Fibroblast of gingiva (primary cell): ENCODE measurements around the gene ATF7IP2.
"Not testable (repeated sequence)": the region's sequence is repeated elsewhere in the genome, so short reads cannot be mapped to it uniquely, and the experiment has no call there.

Experiments
- DNase-seq: peaks from one replicate; pipeline ENCODE4 v3.0.0-alpha.2; 2011; ENCODE audit warnings: low read depth

ATF7IP2 gene

DNA sequence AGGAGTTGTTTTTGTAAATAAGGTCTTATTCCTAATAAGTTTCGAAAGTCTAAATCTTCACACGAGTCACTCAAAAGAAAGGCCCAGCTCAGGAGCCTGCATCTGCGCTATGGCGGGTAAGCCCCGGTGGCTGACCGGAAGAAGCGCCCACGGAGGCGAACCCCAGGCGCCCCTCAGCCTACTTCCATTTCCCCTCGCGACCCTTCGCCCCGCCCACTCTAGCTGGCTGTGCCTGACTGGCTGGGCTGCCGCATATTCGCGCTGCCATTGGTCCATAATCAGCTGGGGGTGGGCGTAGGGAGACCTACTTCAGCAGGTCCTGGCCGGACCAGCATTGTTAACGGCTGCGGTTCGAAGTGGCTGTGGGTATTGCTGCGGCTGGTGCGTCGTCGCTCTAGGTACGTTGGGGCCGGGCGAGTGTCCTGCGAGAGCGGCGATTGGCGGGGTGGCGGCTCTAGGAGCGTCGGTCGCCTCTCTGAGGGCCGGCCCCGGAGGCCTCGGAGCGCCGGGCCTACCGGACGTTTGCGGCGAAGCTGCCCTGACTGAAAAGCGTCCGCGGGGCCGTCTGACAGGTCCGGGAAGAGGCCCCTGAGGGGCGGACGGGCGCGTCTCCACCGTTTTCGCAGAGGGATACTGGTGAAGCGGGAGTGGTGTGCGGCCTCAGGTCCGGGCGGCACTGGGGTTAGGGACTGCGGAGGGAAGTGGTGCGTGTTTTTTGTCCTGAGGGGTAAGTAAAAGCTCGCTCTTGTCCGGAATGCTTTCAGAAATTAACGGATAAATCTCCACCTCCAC, at the start of gene ATF7IP2:
Gene ATF7IP2 (plus strand): TSS at position 337 of the 792 bp plus-strand sequence. CDS start 44,560 bp downstream, outside the sequence.
- DNase-seq, result peak; percentile 72

DNA sequence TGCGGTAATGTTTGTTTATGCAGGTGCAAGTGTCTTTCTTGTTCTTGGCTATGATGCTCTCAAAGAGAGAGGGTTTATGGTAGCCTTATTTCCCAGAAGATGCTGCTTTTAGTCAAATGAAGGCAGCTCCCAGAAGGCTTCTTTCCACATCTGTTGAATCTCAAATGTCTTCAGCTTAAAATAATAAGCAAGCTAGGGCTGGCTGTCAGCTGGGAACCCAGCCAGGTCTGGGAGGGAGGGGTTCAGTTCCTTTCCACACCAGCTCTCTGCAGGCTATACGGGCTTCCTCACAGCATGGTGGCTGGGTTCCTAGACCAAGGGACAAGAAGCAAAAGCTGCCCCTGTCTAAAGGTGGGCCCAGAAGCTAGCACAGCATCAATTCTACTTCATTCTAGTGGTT, 47.4 kb upstream of the ATF7IP2 start:
- DNase-seq, result no peak

- DNase-seq, result no peak
Observed at GRCh38 chr16:10339777-10340732, 45.8 kb upstream of the ATF7IP2 start.

- DNase-seq, result no peak
Observed at GRCh38 chr16:10343124-10343760, 42.6 kb upstream of the ATF7IP2 start.

GRCh38 chr16:10344699-10345098, 41.2 kb upstream of the ATF7IP2 start:
- not testable (repeated sequence) for DNase-seq

GRCh38 chr16:10345629-10346028, 40.2 kb upstream of the ATF7IP2 start:
- DNase-seq, result no peak

DNA sequence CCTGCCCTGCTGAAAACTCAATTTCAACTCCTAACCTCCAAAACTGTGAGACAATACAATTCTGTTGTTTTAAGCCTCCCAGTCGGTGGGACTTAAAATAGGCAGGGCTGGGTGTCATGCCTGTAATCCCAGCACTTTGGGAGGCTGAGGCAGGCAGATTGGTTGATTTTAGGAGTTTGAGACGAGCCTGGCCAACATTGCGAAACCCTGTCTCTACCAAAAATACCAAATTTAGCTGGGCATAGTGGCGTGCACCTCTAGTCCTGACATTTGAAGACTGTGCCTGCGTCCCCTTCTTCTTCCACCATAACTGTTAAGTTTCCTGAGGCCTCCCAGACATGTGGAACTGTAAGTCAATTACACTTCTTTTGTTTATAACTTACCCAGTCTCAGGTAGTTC, 36.0 kb upstream of the ATF7IP2 start:
- no peak for DNase-seq

GRCh38 chr16:10352262-10352661, 33.6 kb upstream of the ATF7IP2 start:
- no peak for DNase-seq

DNA sequence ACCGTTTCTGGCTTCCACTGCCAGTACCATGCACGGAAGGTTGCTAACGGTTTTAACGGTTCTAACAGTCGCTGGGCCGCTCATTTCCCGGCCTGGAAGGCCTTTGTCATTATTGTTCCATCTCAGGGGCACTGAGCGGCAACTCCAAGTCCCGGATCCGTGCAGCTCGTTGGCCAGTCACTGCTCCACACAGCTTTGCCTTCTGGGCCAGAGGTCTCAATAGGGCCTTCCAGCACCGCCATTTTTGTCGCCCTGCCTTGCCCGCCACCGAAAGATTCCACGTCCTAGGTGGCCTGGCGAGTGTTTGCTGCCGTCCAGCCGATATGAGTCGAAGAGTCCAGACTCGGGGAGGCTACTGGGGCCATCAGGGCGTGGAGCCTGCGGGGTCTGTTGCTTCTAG, 30.3 kb upstream of the ATF7IP2 start:
- DNase-seq, result no peak

- no peak for DNase-seq
Observed at GRCh38 chr16:10356870-10357842, 28.7 kb upstream of the ATF7IP2 start.

DNA sequence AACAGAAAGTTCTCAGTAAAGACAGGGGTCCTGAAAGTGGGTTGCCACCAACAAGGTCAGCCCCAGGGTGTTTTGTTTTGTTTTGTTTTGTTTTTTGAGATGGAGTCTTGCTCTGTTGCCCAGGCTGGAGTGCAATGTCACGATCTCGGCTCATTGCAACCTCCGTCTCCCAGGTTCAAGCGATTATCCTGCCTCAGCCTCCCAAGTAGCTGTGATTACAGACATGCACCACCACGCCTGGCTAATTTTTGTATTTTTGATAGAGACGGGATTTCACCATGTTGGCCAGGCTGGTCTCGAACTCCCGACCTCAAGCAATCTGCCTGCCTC, 24.1 kb upstream of the ATF7IP2 start:
- not testable (repeated sequence) for DNase-seq

GRCh38 chr16:10362077-10362863, 23.6 kb upstream of the ATF7IP2 start:
- no peak for DNase-seq

DNA sequence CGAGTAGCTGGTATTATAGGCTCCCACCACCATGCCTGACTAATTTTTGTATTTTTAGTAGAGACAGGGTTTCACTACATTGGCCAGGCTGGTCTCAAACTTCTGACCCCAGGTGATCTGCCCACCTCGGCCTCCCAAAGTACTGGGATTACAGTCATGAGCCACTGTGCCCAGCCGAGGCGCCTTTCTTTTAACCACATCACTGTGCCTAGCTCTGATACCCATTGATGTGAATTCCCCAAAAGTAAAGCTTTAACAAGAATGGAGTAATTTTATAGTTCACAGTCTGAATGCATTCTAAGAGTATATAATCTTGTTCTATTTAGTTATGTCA, 23.0 kb upstream of the ATF7IP2 start:
- DNase-seq, result not testable (repeated sequence)

- DNase-seq, result not testable (repeated sequence)
Observed at GRCh38 chr16:10366619-10367018, 19.2 kb upstream of the ATF7IP2 start.

GRCh38 chr16:10367616-10368188, 18.2 kb upstream of the ATF7IP2 start:
- no peak for DNase-seq

GRCh38 chr16:10368969-10369551, 16.8 kb upstream of the ATF7IP2 start:
- no peak for DNase-seq

- DNase-seq, result no peak
Observed at GRCh38 chr16:10370096-10370726, 15.7 kb upstream of the ATF7IP2 start.

- no peak for DNase-seq
Observed at GRCh38 chr16:10371592-10371991, 14.3 kb upstream of the ATF7IP2 start.

- no peak for DNase-seq
Observed at GRCh38 chr16:10373556-10373955, 12.3 kb upstream of the ATF7IP2 start.
